ENCODE data around the gene PC.

DNA sequence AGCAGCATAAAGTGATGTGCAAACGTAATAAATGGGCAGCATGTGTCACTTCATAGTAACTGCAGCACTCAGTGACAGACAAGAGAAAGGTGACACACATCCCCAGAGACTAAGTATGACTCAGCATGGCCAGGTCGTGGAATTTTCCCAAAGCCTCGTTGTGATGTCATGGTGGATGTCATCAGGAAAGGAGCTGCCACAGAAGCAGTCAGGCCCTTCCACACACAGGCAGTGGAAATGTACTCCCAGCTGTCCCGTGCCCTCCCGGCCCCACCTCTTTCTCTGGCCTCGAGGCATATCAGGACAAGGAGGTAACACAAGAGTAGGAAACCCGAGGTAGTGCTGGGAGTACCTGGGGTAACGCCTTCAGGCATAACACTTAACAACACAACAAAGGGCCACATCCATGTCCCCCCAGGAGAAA lies 8.1 kb downstream of the PC start:
- TF ChIP-seq, protein P1, sequence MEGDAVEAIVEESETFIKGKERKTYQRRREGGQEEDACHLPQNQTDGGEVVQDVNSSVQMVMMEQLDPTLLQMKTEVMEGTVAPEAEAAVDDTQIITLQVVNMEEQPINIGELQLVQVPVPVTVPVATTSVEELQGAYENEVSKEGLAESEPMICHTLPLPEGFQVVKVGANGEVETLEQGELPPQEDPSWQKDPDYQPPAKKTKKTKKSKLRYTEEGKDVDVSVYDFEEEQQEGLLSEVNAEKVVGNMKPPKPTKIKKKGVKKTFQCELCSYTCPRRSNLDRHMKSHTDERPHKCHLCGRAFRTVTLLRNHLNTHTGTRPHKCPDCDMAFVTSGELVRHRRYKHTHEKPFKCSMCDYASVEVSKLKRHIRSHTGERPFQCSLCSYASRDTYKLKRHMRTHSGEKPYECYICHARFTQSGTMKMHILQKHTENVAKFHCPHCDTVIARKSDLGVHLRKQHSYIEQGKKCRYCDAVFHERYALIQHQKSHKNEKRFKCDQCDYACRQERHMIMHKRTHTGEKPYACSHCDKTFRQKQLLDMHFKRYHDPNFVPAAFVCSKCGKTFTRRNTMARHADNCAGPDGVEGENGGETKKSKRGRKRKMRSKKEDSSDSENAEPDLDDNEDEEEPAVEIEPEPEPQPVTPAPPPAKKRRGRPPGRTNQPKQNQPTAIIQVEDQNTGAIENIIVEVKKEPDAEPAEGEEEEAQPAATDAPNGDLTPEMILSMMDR (IDR thresholded peaks at IDR 0.05), result no peak
- TF ChIP-seq POLR2A (IDR thresholded peaks at IDR 0.05), result no peak

Data from body of pancreas (tissue), 4 donors.